GM19372 (cell line): ENCODE data around the gene ZNF280C.
A peak's percentile ranks its signal among the peaks of the same experiment; 100 is the strongest.
"Not testable (repeated sequence)": the region's sequence is repeated elsewhere in the genome, so short reads cannot be mapped to it uniquely, and the experiment has no call there.

Experiments used
- ATAC-seq: cut with Tn5 transposase; IDR thresholded peaks from one replicate; pipeline ENCODE4 v1.9.1; 2021; ENCODE audit warnings: mild to moderate bottlenecking, low read depth, moderate library complexity; ENCODE audit not compliant: unreplicated experiment

Gene ZNF280C, protein sequence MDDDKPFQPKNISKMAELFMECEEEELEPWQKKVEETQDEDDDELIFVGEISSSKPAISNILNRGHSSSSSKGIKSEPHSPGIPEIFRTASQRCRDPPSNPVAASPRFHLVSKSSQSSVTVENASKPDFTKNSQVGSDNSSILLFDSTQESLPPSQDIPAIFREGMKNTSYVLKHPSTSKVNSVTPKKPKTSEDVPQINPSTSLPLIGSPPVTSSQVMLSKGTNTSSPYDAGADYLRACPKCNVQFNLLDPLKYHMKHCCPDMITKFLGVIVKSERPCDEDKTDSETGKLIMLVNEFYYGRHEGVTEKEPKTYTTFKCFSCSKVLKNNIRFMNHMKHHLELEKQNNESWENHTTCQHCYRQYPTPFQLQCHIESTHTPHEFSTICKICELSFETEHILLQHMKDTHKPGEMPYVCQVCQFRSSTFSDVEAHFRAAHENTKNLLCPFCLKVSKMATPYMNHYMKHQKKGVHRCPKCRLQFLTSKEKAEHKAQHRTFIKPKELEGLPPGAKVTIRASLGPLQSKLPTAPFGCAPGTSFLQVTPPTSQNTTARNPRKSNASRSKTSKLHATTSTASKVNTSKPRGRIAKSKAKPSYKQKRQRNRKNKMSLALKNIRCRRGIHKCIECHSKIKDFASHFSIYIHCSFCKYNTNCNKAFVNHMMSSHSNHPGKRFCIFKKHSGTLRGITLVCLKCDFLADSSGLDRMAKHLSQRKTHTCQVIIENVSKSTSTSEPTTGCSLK

DNA sequence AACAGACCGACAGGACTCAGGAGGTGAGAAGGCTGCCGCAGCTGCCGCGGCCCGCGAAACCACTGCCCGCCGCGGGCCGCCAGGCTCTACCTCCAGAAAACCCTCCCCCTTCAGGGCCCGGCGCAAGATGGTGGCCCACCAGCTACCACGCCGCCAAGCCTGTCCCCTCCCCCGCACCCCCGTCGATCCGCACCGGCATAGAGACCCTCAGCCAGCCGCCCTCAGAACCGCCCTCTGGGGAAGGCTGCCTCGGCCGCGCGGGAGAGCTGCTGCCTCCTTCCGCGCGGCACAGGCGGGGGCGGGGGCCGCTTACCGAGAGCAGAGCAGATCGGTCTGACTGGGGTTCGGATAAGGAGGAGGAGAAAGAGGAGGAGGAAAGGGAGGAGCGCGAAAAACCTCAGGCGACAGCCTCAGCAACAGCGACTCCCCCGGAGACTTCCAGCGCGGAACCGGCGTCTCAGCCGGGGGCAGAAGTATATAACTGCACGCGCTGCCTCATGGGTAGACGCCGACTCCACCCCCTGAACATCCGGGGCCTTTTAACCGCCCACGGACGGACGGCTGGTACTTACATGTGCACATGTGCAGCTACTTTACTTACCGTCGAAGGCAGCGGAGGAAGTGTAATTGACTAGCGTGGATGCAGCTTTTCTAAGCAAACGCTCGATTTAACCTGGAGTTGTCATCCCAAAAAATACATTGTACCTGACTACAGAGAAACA is at the start of gene ZNF280C:
Gene ZNF280C (minus strand): TSS at position 451 of the 722 bp plus-strand sequence. CDS start 8,450 bp downstream, outside the sequence.
- ATAC-seq, result peak; percentile 91

DNA sequence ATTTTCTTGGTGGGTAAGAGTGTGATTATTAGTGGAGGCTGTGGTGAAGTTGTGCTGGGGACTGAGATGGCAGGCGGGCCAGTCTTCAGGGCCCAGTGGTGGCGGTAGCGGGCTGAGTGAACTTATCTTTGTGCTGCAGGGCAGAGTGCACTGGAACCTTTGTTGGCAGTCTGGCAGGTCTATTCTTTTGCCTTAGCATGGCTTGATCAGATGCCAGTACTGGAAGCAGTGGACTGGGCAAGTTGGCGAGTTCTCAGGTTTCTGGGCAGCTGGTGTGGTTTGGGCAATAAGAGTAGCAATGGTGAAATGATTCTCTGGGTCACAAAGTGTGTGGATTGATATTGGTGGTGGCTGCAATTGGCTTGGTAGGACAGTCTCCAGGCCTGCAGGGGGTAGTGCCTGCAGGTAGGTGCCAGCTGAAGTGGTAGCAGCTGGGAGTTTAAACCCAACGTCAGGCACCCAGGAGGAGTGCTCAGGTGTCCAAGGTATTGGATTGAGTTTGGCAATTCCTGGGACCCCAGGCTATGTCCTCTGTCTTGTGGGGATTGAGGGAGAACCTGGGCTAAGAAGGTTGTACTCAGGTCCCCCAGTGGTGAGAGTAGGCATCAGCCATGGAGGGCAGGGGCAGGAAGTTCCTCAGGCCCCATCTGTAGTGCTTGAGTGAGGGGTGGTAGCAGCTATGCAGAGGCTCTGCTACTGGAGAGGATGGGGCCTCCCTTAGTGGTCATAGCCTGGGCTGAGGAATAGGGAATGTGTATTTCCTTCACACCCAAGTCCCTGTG is 36.1 kb upstream of the ZNF280C start:
- ATAC-seq, result no peak

DNA sequence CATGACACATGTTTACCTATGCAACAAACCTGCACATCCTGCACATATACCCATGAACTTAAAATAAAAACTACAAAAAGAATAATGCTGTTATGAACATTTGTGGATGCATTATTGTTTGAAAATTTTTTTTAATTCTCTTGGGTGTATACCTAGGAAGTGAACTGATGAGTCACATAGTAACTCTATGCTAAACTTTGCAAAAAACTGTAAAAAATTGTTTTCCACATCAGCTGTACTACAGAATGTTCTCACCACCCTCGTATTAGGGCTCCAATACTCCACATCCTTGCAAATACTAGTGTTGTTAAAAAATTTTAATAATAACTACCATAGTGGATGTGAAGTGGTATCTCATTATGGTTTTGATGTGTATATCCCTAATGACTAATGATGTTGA is 33.3 kb upstream of the ZNF280C start:
- no peak for ATAC-seq

DNA sequence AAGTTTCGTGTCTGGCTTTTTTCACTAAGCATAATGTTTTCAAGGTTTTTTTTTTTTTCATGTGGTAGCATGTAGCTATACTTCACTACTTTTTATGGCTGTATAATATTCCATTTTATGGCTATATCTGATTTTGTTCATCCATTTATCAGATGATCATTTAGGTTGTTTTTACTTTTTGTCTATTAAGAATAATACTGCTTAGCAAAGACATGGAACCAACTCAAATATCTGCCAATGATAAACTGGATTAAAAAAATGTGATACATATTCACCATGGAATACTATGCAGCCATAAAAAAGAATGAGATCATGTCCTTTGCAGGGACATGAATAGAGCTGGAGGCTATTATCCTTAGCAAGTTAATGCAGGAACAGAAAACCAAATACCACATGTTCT is 32.7 kb upstream of the ZNF280C start:
- ATAC-seq, result no peak

DNA sequence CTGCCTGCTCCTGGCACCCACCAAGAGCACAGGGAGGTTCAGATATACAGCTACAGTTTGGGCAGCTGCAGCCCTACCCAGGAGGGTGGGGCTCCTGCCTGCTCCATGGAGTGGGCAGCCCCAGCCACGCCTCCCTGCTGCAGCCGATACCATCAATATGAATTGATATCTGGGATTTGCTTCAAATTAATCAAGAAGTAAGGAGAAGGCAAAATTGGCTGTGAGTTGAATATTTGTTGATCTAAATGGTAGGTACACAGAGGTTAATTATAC is 31.2 kb upstream of the ZNF280C start:
- ATAC-seq, result no peak

DNA sequence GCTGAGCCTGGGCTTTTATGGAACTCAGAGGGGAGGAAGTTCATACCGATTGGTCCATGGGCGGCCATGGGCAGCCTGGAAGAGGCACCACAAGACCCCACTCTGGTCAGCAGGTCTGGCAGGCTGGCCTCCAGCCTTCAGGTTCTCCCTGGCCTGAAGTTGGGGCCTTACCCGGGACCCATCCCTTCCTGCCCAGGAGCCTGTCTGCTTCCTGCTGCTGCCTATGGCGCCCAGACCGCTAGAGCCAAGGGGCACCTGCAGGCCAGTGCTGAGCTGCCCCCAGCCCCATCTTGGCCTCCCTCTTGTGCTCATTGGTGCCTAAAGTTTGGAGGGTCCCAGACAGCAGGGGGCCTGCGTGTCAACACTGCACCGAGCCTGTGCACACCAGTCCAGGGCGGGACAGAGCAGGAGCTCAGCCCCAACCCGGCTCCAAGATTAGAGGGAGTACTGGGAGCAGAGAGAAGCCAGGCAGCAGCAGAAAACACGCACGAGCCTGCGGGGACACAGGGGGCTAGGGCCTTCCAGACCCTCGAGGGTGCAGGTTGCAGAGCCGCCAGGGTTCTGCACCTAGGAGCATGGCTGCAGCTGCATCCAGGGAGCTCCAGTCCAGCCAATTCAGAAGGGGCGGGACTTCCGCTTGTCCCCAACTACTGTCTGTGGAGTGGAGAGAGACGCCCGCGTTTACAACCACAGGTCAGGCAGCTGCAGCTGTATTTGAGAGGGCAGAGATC is 30.7 kb upstream of the ZNF280C start:
- ATAC-seq, result no peak

DNA sequence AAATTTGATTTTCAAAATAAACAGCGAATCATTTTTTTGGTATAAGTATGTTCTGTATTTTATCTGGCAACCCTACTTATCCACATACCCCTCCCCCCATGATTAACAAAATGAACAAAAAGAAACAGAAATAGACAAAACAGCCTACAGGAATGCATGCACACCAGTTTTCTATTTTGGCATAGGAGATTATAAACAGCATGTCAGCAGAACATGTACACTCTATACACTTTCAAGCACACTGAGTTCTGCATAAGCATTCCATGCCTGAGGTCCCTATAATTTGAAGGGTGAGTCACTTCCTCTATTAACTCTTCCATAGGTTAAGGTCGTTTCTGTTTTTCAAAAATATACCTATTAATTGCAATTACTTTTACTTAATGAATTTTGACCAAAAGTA is 28.0 kb upstream of the ZNF280C start:
- no peak for ATAC-seq

DNA sequence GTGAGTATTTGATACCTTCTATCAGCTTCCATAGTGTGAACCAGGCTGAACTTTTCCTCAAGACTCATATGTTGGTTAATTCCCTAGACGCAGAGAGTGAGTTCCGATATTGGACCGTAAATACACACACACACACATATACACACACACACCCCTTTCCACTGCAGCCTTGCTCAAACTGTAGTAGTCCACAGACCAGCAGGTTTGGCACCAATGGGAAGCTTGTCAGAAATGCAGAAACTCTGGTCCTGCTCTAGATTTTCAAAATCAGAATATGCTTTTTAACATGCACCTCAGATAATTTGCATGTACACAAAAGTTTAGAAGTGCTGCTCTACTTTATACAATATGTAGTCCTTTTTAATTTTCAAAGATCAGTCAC is 27.6 kb upstream of the ZNF280C start:
- ATAC-seq, result no peak

DNA sequence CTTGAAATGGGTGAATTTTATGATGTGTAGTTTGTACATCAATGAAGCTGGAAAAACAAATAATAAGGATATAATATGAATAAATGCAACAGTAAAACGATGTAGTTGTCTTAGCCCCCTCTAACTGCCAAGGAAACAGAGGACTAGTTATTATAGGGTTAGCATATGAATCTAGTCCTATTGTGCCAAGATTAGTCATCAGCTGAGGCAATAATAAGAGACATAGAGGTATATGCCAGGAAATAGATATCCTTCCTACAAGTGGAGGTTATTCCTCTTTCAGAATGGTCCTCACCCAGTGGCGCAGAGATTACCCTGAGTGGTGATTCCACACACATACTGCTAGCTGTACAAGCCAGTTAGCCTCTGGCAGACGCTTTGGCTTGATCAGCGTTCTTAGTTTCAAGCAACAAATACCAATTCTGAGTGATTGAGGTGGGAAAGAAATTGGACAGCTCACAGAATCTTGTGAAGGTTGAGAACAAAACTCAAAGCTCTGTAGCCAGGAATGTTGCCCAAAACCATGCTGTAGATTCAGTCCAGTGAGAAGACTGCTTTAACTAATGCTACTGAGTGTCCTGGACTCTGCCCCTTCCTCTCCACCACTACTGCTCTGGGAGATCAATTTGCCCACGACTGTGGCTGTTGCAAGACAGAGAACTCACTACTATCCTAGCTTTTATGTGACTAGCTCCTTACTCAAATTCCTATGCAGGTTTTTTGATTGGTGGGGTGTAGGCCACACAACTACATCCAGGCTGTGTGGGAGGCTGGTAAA is 27.0 kb upstream of the ZNF280C start:
- no peak for ATAC-seq

DNA sequence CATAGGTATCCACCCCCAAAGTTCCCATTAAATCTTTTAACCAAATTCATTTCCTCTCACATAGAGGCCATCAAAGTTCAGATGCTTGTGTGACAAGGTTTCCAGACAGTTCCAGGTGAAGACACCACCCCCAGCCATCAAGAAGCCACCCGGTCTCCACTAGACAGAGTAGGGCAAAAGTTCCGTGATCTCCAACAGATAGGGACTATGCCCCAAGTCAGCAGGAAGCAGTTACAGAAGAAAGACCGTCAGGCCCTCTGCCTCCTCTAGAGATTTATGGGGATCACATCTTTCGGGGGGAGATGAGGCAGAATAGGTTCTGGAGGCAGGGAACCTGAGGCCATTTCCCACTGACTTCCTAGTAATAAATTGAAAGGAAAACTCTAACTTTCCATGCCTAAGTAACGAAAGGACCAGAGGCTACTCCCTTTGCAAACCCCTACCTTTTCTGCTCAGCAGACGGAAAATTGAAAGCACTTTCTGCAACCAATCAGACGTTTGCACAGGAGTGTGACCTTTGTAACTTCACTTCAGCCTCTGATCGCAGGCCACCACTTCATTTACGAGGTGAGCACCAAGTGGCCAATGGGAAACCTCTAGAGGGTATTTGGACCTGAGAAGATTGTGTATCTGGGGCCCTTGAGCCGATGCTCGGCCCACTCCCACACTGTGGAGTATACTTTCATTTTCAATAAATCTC is 18.5 kb upstream of the ZNF280C start:
- ATAC-seq, result no peak

DNA sequence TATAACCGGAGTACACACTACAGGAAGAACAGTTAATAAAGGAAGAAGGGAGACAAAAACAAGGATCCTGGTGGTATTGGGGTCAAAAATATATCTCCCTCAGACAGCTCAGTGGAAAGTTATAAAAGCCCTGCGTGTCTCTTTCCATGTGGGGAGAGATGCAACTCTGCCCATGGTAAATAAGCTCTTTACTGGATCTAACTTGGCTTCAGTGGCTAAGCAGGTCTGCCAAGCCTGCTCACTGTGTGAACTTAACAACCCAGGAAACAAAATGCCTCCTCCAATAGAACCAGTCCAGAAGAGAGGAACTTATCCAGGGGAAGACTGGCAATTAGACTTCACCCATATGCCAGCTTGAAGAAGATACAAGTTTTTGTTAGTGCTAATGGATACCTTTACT is 17.0 kb upstream of the ZNF280C start:
- no peak for ATAC-seq

DNA sequence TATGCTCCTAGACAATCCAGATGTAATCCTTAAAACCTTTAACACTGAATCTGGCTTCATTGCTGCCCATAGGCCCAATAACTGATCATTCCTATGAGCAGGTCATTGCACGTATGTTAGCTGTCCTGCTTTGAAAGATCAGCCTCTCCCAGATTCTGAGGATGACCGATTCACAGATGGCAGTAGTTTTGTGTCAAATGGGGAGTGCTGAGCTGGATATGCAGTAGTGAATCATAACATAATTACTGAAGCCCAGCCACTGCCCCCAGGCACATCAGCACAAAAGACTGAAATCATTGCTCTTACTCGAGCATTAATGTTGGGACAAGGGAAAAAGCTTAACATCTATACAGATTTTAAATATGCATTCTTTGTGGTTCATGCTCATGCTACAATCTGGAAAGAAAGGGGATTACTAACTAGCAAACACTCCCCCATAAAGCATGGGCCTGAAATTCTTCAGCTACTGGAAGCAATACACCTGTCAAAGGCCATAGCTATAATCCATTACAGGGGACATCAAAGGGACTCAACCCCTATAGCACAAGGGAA is 16.4 kb upstream of the ZNF280C start:
- ATAC-seq, result no peak

DNA sequence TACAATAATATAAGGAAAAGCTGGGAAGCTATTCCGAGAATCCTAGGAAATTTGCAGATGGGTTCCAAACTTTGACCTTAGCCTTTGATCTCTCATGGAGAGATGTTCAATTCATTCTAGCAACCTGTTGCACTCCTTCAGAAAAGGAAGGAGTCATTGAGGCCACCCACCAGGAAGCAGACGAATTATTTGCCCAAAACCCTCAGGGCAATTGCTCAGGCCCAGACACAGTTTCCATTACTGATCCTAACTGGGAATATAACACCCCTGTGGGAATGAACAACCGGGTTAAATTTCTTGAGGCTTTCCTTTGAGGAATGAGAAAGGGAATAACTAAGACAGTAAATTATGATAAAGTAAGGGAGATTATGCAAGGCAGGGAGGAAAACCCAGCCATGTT is 13.5 kb upstream of the ZNF280C start:
- ATAC-seq, result no peak

DNA sequence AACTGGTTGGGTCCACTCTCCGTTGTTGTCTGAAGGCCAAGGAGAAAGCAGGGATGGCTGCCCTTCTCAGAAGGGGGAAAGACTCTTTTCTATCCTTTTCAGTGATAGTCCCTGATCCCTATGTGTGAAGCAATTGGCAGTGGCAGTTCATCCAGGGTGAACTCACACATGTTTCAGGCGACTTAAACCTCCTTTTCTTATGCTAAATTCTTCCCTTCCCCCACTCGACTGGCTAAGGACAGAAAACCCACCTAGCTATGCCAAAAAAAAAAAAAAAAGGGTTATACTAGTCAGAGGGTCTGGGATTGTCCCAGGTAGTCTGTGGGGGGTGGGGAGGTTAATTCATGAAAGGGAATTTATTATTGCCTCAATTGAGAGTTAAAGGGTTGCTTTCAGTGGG is 12.2 kb upstream of the ZNF280C start:
- ATAC-seq, result no peak

DNA sequence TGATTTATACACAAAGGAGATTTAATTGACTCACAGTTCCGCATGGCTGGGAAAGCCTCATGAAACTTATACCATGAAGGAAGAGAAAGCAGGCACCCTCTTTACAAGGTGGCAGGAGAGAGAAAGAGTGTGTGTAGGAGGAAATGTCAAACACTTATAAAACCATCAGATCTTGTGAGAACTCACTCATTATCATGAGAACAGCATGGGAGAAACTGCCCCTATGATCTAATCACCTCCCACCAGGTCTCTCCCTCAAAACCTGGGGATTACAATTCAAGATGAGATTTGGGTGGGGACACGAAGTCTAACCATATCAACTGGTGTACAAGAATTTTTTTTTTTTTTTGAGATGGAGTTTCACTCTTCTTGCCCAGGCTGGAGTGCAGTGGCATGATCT is 3.6 kb upstream of the ZNF280C start:
- not testable (repeated sequence) for ATAC-seq

DNA sequence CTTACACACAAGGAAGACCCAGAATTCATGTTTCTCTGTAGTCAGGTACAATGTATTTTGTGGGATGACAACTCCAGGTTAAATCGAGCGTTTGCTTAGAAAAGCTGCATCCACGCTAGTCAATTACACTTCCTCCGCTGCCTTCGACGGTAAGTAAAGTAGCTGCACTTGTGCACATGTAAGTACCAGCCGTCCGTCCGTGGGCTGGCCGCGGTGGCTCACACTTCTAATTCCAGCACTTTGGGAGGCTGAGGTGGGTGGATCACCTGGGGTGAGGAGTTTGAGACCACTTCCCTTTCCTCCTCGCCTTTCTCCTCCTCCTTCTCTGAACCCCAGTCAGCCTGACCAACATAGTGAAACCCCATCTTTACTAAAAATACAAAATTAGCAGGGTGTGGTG is 692 bp upstream of the ZNF280C start:
- ATAC-seq, result not testable (repeated sequence)

DNA sequence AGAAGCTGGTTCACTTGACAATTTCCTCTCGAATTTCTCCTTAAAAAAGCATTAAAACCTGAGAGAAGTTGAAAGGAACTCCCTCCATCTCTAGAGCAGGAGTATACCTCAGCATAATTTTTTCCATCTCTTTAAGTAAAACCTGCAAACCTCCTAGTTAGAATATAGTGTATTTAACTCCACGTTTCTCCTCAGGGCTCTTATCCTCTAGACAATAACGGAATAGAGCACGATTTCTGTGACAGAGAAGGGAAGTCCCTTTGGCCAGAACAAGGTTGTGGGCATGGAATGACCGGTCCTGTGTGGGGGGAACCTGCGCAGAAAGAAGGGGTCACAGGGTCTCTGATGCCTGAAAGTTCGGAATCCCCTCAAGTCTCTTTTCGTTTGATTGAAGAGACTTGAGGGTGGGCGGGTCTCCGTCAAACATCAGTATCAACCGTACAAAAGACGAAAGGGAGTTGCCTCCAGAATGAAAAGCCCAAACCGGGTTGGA is 697 bp downstream of the ZNF280C start:
- ATAC-seq, result peak; percentile 13

DNA sequence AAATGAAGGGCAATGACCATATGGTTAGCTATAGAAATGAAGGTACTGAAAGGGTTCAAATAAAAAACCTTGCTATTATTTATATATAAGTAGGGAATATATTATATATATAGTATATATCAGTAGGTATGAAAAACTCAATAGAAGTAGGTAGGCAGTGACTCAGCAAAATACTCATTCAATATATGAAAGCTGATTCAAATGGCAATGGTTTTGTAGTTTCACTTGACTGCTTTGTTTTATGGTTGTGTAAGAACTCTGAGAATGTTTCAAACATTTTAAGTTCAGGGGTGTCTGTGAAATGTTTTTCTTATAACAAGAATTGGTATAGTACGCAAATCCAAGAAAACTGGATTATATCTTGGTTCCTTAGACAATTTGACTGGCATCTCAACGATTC is 4.1 kb downstream of the ZNF280C start:
- ATAC-seq, result no peak
